ENCODE data around the gene C6orf47. TPM values are rescaled to one million over a fixed set of nuclear protein-coding genes. Genes with fewer than 3 reads are reported as not detected.

Gene C6orf47
- total and polyA plus RNA-seq, 10 of the 15 experiments (the other 5 are each of a cell fraction or from before 2014, with no cell fraction given): 0.16 to 20.4 (median 17.3) TPM; not detected in 1

DNA sequence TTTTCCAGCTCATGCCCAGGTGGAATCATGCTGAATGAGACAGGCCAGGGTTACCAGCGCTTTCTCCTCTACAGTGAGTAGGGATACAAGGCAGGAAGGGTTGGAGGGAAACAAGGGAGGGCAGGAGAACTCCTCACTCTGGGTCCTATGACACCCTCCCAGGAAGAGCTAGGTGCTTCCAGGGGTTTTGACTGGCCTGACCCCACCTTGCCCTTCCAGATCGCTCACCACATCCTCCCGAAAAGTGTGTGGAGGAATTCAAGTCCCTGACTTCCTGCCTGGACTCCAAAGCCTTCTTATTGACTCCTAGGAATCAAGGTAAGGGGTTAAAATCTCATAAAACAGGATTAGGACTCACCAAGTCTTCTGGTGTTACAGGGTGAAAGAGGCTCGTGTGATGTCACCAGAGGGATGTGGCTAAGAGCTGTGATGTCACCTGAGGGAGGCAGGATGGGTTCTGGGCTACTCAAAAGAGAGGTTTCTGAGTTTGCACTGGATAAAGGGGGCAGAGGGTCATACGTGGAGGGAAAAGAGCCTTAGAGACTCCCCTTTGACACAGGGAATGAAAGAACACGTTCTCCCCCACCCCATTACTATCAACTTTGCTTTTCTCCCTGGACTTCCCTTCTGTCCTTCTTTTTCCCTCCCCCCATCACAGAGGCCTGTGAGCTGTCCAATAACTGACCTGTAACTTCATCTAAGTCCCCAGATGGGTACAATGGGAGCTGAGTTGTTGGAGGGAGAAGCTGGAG is 3.0 kb downstream of the C6orf47 start:
- H3K4me3 ChIP-seq: 0 out of 2 replicates have a peak overlapping the region, but pooled peaks have one; percentile 79
- ATAC-seq: no peak
- no peaks in the 10 kb centered on the region for H3K27me3 ChIP-seq (replicated peaks in 1 of 2; ENCODE audit: control insufficient read depth in 2 of 2, insufficient read depth in 2 of 2, low read length in 1 of 2)
- TF ChIP-seq RELA (IDR thresholded peaks at IDR 0.05; ENCODE audit: borderline replicate concordance, partially characterized antibody) (no peak), ZNF592 (IDR thresholded peaks at IDR 0.05) (no peak), ZZZ3 (IDR thresholded peaks at IDR 0.05; ENCODE audit: control insufficient read depth, insufficient read length, low read depth) (no peak), ATF7 (IDR thresholded peaks at IDR 0.05; ENCODE audit: low read depth) (0 out of 2 replicates have a peak, but pooled peaks have one; percentile 8), CREB1 (IDR thresholded peaks at IDR 0.05; ENCODE audit: low read depth) (peak; percentile 30; the same call in 1 of the 2 replicates)
- TF ChIP-seq, protein P1, sequence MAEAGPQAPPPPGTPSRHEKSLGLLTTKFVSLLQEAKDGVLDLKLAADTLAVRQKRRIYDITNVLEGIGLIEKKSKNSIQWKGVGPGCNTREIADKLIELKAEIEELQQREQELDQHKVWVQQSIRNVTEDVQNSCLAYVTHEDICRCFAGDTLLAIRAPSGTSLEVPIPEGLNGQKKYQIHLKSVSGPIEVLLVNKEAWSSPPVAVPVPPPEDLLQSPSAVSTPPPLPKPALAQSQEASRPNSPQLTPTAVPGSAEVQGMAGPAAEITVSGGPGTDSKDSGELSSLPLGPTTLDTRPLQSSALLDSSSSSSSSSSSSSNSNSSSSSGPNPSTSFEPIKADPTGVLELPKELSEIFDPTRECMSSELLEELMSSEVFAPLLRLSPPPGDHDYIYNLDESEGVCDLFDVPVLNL (IDR thresholded peaks at IDR 0.05; ENCODE audit: low read depth, low read length): no peak
- WGBS (ENCODE audit: insufficient coverage, insufficient replicate concordance, low lambda C conversion rate, missing lambda C conversion rate): 58% methylated on average over 6 of the region's 6 CpGs
- DNase-seq (ENCODE audit: low read depth, low spot score): no peak
- no peaks in the 10 kb centered on the region for H4K20me1 ChIP-seq (ENCODE audit: control insufficient read depth, insufficient read depth)
- in situ Hi-C loops (cut with MboI) (no loop called here), intact Hi-C loops (cut with micrococcal nuclease; ENCODE audit: unreplicated experiment) (no loop called here)
- no peak overlapping the region for H2AFZ ChIP-seq (ENCODE audit: control insufficient read depth, low read depth, low read length)
- SMC1A ChIA-PET (ENCODE audit: uncharacterized antibody, unreplicated experiment): interaction anchor here (1.0 kb wide), 1 partner anchor 160 kb away, joined by 3 read pairs; no protein-coding TSS in a partner anchor
- H3K27ac ChIP-seq (ENCODE audit: control insufficient read depth, insufficient read depth): no peak overlapping the region
- RAD21 ChIA-PET (ENCODE audit: unreplicated experiment): no interaction called here
- H3K36me3 ChIP-seq (ENCODE audit: control insufficient read depth in 2 of 2, insufficient read depth in 2 of 2, low read length in 1 of 2): peaks cover 0 to 5% of the 10 kb centered on the region in 2 experiments; a peak in 3 of 4 replicates
- no peak for FAIRE-seq
- H3K4me2 ChIP-seq (ENCODE audit: control insufficient read depth, insufficient read depth): peak overlapping the region; percentile 99
- CTCF ChIA-PET: interaction anchor here (0.7 to 1.8 kb wide), 2 partner anchors 106 to 225 kb away, joined by 3 to 5 read pairs; no protein-coding TSS in a partner anchor
- no peak overlapping the region; the same call in 1 of the 2 replicates for H3K9ac ChIP-seq (ENCODE audit: control insufficient read depth, insufficient read depth, low read length)
- no peaks in the 10 kb centered on the region; the same call in 2 of the 3 replicates for H3K9me3 ChIP-seq (replicated peaks; ENCODE audit: control insufficient read depth, insufficient read depth, low read length)
- POLR2A ChIA-PET: interaction anchor here (1.0 to 1.4 kb wide), 2 partner anchors 9 to 81 kb away, joined by 3 to 4 read pairs; no protein-coding TSS in a partner anchor
- BruUV-seq (replicated peaks): no TSS peak
- H3K79me2 ChIP-seq (ENCODE audit: control insufficient read depth, insufficient read depth, low read length): peaks cover 44% of the 10 kb centered on the region
- H3K4me1 ChIP-seq (ENCODE audit: control insufficient read depth, insufficient read depth, low read length): peaks cover 32% of the 10 kb centered on the region
